ENCODE data around the gene EXOC6B. TPM values are rescaled to one million over a fixed set of nuclear protein-coding genes. Genes with fewer than 3 reads are reported as not detected.

The EXOC6B gene
- total and polyA plus RNA-seq, 8 donors = 3.4 to 57.2 (median 27.1) TPM

GRCh38 chr2:72394541-72395070 lies 431.2 kb downstream of the EXOC6B start:
- no peaks in the 10 kb centered on the region for H3K4me1 ChIP-seq
- H3K27me3 ChIP-seq = no peaks in the 10 kb centered on the region
- H3K36me3 ChIP-seq = no peaks in the 10 kb centered on the region
- intact Hi-C loops (cut with DNase I; ENCODE audit: low total_unique reads) = no loop called here
- TF ChIP-seq POLR2A (IDR thresholded peaks at IDR 0.05) (no peak), CTCF (IDR thresholded peaks at IDR 0.05) (no peak), POLR2AphosphoS5 (IDR thresholded peaks at IDR 0.05) (no peak), EP300 (IDR thresholded peaks at IDR 0.05) (no peak)
- no peak overlapping the region for H3K4me3 ChIP-seq
- no peak for DNase-seq
- H3K27ac ChIP-seq = no peak overlapping the region
- H3K9me3 ChIP-seq = peaks cover 3 to 13% (median 9%) of the 10 kb centered on the region in 4 donors

DNA sequence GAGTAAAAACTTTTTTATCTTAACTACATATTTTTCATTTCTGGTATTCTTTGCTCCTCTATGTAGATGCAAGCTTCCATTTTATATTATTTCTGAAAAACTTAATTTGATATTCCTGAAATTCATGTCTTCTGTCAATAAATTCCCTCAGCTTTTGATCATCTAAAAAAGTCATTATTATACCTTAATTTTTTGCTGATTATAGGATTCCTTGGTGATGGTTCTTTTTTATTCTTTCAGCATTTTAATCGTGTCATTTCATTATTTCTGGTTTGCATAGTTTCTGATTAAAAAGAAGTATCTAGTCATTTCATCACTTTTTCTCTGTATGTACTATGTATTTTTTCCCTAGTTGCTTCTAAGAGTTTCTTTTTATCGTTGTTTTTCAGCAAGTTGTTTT lies 436.4 kb downstream of the EXOC6B start:
- H3K27me3 ChIP-seq = no peaks in the 10 kb centered on the region
- H3K4me3 ChIP-seq = no peak overlapping the region
- TF ChIP-seq POLR2AphosphoS5 (IDR thresholded peaks at IDR 0.05) (no peak), POLR2A (IDR thresholded peaks at IDR 0.05) (no peak), CTCF (IDR thresholded peaks at IDR 0.05) (no peak)
- no peaks in the 10 kb centered on the region for H3K36me3 ChIP-seq
- intact Hi-C loops (cut with DNase I; ENCODE audit: low total_unique reads) = no loop called here
- DNase-seq = no peak
- H3K27ac ChIP-seq = no peak overlapping the region
- no peaks in the 10 kb centered on the region for H3K4me1 ChIP-seq
- 90 to 100% (median 98%) methylated on average over 2 of the region's 2 CpGs for whole genome bisulfite sequencing, 5 donors
- peaks cover 4 to 23% (median 13%) of the 10 kb centered on the region in 4 donors for H3K9me3 ChIP-seq

DNA sequence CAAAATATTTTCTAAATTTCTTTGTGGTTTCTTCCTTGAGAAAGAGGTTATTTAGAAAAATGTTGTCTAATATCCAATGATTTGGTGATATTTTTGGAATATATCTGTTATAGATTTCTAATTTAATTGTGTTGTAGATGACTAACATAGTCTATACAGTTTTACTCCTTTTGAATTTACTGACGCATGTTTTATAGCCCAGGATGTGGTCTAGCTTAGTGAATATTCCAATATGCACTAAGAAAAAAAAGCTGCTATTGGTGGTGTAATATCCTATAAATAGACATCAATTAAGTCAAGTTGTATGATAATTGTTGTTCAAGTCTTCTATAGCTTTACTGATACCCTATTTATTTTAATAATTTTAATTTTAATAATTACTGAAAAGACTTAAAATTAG lies 437.6 kb downstream of the EXOC6B start:
- intact Hi-C loops (cut with DNase I; ENCODE audit: low total_unique reads) = no loop called here
- no peak overlapping the region for H3K27ac ChIP-seq
- H3K9me3 ChIP-seq = peaks cover 4 to 23% (median 13%) of the 10 kb centered on the region in 4 donors
- no peak for TF ChIP-seq CTCF (IDR thresholded peaks at IDR 0.05)
- H3K4me3 ChIP-seq = no peak overlapping the region
- H3K4me1 ChIP-seq = no peaks in the 10 kb centered on the region
- no peak for DNase-seq
- no peaks in the 10 kb centered on the region for H3K27me3 ChIP-seq
- WGBS, 5 donors = 95 to 100% (median 96%) methylated on average over 1 of the region's 1 CpG
- no peaks in the 10 kb centered on the region for H3K36me3 ChIP-seq

- no peaks in the 10 kb centered on the region for H3K4me1 ChIP-seq
- DNase-seq = no peak
- H3K27me3 ChIP-seq = no peaks in the 10 kb centered on the region
- H3K27ac ChIP-seq = no peak overlapping the region
- no peaks in the 10 kb centered on the region for H3K36me3 ChIP-seq
- no peak overlapping the region for H3K4me3 ChIP-seq
- intact Hi-C loops (cut with DNase I; ENCODE audit: low total_unique reads) = no loop called here
- TF ChIP-seq CTCF (IDR thresholded peaks at IDR 0.05) = no peak
- TF ChIP-seq EP300 (IDR thresholded peaks at IDR 0.05) = no peak
- TF ChIP-seq POLR2A (IDR thresholded peaks at IDR 0.05) = no peak
- no peak for TF ChIP-seq POLR2AphosphoS5 (IDR thresholded peaks at IDR 0.05)
- peaks cover 0 to 13% (median 6%) of the 10 kb centered on the region in 4 donors for H3K9me3 ChIP-seq
- 85 to 100% (median 90%) methylated on average over 1 of the region's 1 CpG for WGBS, 5 donors
These were observed 439.5 kb downstream of the EXOC6B start for GRCh38 chr2:72386288-72386687.

Data from stomach (tissue), 9 donors.